Prostate gland (tissue), 2 donors: ENCODE results near the gene MTMR10. TPM values are rescaled to one million over a fixed set of nuclear protein-coding genes. Genes with fewer than 3 reads are reported as not detected.

Source experiments
- DNase-seq: peaks from one replicate; pipeline ENCODE4 v3.0.0-alpha.2; 2019; ENCODE audit warnings: low spot score
- H3K27ac ChIP-seq, 2 donors: fragments of 200-600 bp; sonication (generic); 2 replicates each; pipeline ENCODE4 v1.5.1; 2017 to 2019
- H3K27me3 ChIP-seq: fragments of 200-600 bp; sonication (generic); replicated peaks from 2 replicates; pipeline ENCODE4 v1.5.1; 2019; ENCODE audit not compliant: insufficient read depth
- H3K36me3 ChIP-seq, 2 donors: fragments of 200-600 bp; sonication (generic); 1 replicate in 1 of 2; 2 replicates in 1 of 2; pipeline versions ENCODE4 v1.5.1 to v1.8.1; 2017 to 2019
- H3K4me1 ChIP-seq: fragments of 200-600 bp; sonication (generic); replicated peaks from 2 replicates; pipeline ENCODE4 v1.5.1; 2019
- H3K4me3 ChIP-seq, 2 donors: fragments of 200-600 bp; sonication (generic); 2 replicates each; pipeline ENCODE4 v1.5.1; 2017 to 2019
- H3K9me3 ChIP-seq: fragments of 200-600 bp; sonication (generic); 2 replicates; pipeline ENCODE4 v1.5.1; 2017
- POLR2A ChIP-seq: fragments of 450-650 bp; IDR thresholded peaks from one replicate; pipeline ENCODE4 v1.6.1; 2016; ENCODE audit warnings: antibody characterized with exemption, mild to moderate bottlenecking
- POLR2AphosphoS5 ChIP-seq: sonication (generic); formaldehyde crosslinking; IDR thresholded peaks from one replicate; pipeline ENCODE4 v1.6.1; 2017; ENCODE audit warnings: antibody characterized with exemption
- WGBS: methylation state at CpG from one replicate; pipeline ENCODE4 v1.1.5; 2018; 5-methylcytosine and 5-hydroxymethylcytosine counted together
- intact Hi-C: fragments of 100-400 bp; cut with DNase I; formaldehyde crosslinking; loops from one replicate; pipeline ENCODE4 v1.14.2; 2022
- small RNA-seq, 2 donors: library from RNA; depleted of rRNA; stranded (forward); fragments of <200 nt; gene quantifications; one replicate each; pipeline ENCODE3, GENCODE V24; 2016
- total RNA-seq, 2 donors: library from RNA; depleted of rRNA; stranded (reverse); fragments of >200 nt; gene quantifications; one replicate each; pipeline ENCODE4 v1.1.0, GENCODE V29; 2016
- TF ChIP-seq, protein P1 (sequence below), 4 experiments: fragments of 200-600 bp in 2 of 4; fragments of 450-650 bp in 2 of 4; sonication (generic) in 2 of 4; IDR thresholded peaks; 1 replicate in 3 of 4; 2 replicates in 1 of 4; pipeline ENCODE4 v1.5.1; 2016 to 2019; ENCODE audit warnings: antibody characterized with exemption in 4 of 4, mild to moderate bottlenecking in 2 of 4, moderate library complexity in 2 of 4

Gene MTMR10
- total RNA-seq, 2 donors from 2014 or later = 32.5 to 35.2 TPM

GRCh38 chr15:30896211-30896606 lies 95.2 kb downstream of the MTMR10 start:
- 88% methylated on average over 12 of the region's 12 CpGs for WGBS
- H3K36me3 ChIP-seq = no peaks in the 10 kb centered on the region
- H3K9me3 ChIP-seq = no peaks in the 10 kb centered on the region
- DNase-seq = no peak
- no peak overlapping the region for H3K27ac ChIP-seq
- no peaks in the 10 kb centered on the region for H3K27me3 ChIP-seq
- TF ChIP-seq POLR2A = no peak
- no peak for TF ChIP-seq POLR2AphosphoS5
- TF ChIP-seq, protein P1, sequence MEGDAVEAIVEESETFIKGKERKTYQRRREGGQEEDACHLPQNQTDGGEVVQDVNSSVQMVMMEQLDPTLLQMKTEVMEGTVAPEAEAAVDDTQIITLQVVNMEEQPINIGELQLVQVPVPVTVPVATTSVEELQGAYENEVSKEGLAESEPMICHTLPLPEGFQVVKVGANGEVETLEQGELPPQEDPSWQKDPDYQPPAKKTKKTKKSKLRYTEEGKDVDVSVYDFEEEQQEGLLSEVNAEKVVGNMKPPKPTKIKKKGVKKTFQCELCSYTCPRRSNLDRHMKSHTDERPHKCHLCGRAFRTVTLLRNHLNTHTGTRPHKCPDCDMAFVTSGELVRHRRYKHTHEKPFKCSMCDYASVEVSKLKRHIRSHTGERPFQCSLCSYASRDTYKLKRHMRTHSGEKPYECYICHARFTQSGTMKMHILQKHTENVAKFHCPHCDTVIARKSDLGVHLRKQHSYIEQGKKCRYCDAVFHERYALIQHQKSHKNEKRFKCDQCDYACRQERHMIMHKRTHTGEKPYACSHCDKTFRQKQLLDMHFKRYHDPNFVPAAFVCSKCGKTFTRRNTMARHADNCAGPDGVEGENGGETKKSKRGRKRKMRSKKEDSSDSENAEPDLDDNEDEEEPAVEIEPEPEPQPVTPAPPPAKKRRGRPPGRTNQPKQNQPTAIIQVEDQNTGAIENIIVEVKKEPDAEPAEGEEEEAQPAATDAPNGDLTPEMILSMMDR (IDR thresholded peaks at IDR 0.05) = no peak
- H3K4me1 ChIP-seq = no peaks in the 10 kb centered on the region
- intact Hi-C loops = no loop called here
- H3K4me3 ChIP-seq = no peak overlapping the region

DNA sequence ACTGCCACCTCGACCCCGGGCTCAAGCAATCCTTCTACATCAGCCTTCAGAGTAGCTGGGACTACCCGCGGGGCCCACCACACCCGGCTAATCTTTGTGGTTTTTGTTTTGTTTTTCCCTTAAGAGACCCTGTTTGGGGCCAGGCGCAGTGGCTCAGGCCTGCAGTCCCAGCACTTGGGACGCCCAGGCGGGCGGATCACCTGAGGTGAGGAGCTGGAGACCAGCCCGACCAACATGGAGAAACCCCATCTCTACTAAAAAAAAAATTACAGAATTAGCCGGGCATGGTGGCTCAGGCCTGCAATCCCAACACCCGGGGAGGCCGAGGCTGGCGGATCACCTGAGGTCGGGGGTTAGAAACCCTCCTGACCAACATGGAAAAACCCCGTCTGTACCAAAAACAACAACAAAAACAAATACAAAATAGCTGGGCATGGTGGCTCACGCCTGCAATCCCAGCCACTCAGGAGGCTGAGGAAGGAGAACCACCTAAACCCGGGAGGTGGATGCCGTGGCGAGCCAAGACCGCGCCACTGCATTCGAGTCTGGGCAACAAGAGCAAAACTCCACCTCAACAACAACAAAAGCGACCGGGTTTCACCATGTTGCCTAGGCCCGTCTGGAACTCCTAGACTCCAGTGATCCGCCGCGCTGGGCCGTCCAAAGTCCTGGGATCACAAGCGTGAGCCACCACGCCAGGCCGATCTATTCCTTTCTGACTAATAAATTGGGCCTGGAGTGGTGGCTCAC lies 95.8 kb downstream of the MTMR10 start:
- WGBS = 92% methylated on average over 33 of the region's 33 CpGs
- intact Hi-C loops = no loop called here
- Histone ChIP-seq H3K4me3 (no peak overlapping the region), H3K36me3 (no peaks in the 10 kb centered on the region), H3K4me1 (no peaks in the 10 kb centered on the region), H3K9me3 (no peaks in the 10 kb centered on the region), H3K27me3 (no peaks in the 10 kb centered on the region), H3K27ac (no peak overlapping the region)
- TF ChIP-seq POLR2A = no peak
- TF ChIP-seq POLR2AphosphoS5 = no peak
- TF ChIP-seq, protein P1 (IDR thresholded peaks at IDR 0.05) = no peak
- DNase-seq = no peak

DNA sequence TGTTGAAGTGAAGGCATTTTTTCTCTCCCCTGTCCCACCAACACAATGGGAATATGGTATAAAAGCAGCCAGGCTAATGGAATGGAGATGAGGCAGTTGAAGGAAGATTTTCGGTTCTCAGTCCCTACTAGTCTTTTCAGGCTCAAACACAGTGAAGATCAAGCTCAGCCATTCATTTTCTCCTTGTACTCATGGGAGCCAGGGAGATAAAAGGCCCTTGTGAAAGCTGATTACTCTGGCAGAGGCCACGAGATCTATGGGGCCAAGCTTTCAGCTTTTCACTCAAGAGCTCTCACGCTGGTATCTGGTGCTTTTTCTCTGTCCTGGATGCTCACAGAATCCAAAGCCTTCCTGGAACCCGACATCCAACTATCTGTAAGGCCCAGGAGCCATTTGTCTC lies 102.2 kb downstream of the MTMR10 start:
- Histone ChIP-seq H3K9me3 (no peaks in the 10 kb centered on the region), H3K4me1 (no peaks in the 10 kb centered on the region), H3K27ac (no peak overlapping the region), H3K27me3 (no peaks in the 10 kb centered on the region), H3K36me3 (no peaks in the 10 kb centered on the region), H3K4me3 (no peak overlapping the region)
- whole genome bisulfite sequencing = 79% methylated on average over 4 of the region's 4 CpGs
- intact Hi-C loops = no loop called here
- TF ChIP-seq, protein P1 (IDR thresholded peaks at IDR 0.05) = no peak
- TF ChIP-seq POLR2A (no peak), POLR2AphosphoS5 (no peak)
- no peak for DNase-seq

Small RNA genes within 50 kb of the gene (small RNA-seq; reads per million reads assigned to genes)
- gene RNU6-466P = 0 reads per million in 2 donors

Other genes with a start within 250 kb of the MTMR10 start
- 10 to 100 TPM; 25.0 to 26.0 TPM for gene FAN1, start 87.7 kb downstream of the MTMR10 start, total RNA-seq
- gene TRPM1, start 110.1 kb upstream of the MTMR10 start, total RNA-seq = 1 to 10 TPM in 1 of 2 donors, not detected in 1; 5.5 TPM